GM18858 (cell line): Measurements from ENCODE around the gene ROR2.

Source experiments
- ATAC-seq: cut with Tn5 transposase; IDR thresholded peaks from one replicate; pipeline ENCODE4 v1.9.1; 2021; ENCODE audit not compliant: unreplicated experiment

ROR2 gene

GRCh38 chr9:91724609-91725505 lies 225.2 kb downstream of the ROR2 start:
- no peak for ATAC-seq

- no peak for ATAC-seq
These were observed 226.0 kb downstream of the ROR2 start for GRCh38 chr9:91724068-91724440.

GRCh38 chr9:91723420-91724067 lies 226.5 kb downstream of the ROR2 start:
- no peak for ATAC-seq

- peak; percentile 67 for ATAC-seq
These were observed 229.0 kb downstream of the ROR2 start for GRCh38 chr9:91720751-91721705.

- no peak for ATAC-seq
These were observed 229.7 kb downstream of the ROR2 start for GRCh38 chr9:91720313-91720712.

- ATAC-seq: no peak
These were observed 232.0 kb downstream of the ROR2 start for GRCh38 chr9:91718071-91718470.

- ATAC-seq: no peak
These were observed 233.2 kb downstream of the ROR2 start for GRCh38 chr9:91716815-91717214.

GRCh38 chr9:91716239-91716638 lies 233.8 kb downstream of the ROR2 start:
- no peak for ATAC-seq

GRCh38 chr9:91714874-91715615 lies 235.0 kb downstream of the ROR2 start:
- no peak for ATAC-seq

- ATAC-seq: no peak
These were observed 235.8 kb downstream of the ROR2 start for GRCh38 chr9:91714020-91714806.

GRCh38 chr9:91712811-91713210 lies 237.2 kb downstream of the ROR2 start:
- ATAC-seq: no peak

GRCh38 chr9:91711755-91712601 lies 238.1 kb downstream of the ROR2 start:
- ATAC-seq: peak; percentile 84

- no peak for ATAC-seq
These were observed 239.9 kb downstream of the ROR2 start for GRCh38 chr9:91710158-91710557.

- no peak for ATAC-seq
These were observed 244.6 kb downstream of the ROR2 start for GRCh38 chr9:91705386-91705785.

- no peak for ATAC-seq
These were observed 249.6 kb downstream of the ROR2 start for GRCh38 chr9:91700475-91700874.

- ATAC-seq: no peak
These were observed 251.8 kb downstream of the ROR2 start for GRCh38 chr9:91698266-91698665.

- no peak for ATAC-seq
These were observed 252.8 kb downstream of the ROR2 start for GRCh38 chr9:91697201-91697600.

- ATAC-seq: no peak
These were observed 255.8 kb downstream of the ROR2 start for GRCh38 chr9:91694081-91694870.
